LoVo (cell line): ENCODE measurements around the gene TMEM106C.
A peak's percentile ranks its signal among the peaks of the same experiment; 100 is the strongest.
"Not testable (repeated sequence)": the region's sequence is repeated elsewhere in the genome, so short reads cannot be mapped to it uniquely, and the experiment has no call there.

ENCODE experiments used
- DNase-seq: peaks from one replicate; pipeline ENCODE4 v3.0.0-alpha.2; 2016; ENCODE audit warnings: low spot score

The TMEM106C gene

DNA sequence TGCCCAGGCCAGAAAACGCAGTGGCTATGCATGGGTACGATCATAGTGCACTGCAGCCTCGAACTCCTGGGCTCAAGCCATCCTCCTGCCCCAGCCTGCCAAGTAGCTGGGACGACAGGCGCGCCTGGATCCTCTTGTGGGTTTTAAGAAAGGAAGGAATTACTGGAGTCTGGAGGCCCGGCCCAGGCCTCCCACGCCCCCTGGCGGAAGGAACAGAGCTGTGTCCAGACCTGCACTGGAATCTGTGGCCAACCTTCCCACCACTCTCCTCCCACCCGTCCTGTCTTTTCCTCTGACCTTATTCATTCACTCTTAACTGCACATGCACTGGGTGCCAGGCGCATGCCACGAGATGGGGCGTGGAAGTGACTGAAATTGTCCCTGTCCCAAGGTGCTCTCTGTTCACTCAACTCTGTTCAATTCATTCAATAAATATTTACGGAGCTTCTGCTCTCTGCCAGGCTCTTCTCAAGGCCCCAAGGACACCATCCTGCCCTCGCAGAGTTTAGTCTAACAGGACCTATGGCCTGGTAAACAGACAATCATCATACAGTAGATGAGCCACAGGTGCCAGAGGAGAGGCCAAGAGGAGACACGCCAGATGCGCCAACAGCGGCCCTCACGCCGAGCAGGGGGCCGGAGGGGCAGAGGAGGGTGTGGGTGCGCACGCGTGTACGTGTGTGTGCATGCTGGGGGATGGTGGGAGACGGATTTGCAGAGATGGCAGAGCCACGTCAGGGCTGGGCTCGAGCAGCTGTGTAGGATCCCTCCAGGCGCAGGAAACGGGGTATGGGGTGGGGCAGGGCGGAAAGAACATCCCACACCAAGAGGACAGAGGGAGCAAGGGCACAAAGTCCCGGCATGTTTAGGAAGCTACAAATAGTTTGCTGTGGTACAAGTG is 13.7 kb upstream of the TMEM106C start:
- DNase-seq, result peak; percentile 90

DNA sequence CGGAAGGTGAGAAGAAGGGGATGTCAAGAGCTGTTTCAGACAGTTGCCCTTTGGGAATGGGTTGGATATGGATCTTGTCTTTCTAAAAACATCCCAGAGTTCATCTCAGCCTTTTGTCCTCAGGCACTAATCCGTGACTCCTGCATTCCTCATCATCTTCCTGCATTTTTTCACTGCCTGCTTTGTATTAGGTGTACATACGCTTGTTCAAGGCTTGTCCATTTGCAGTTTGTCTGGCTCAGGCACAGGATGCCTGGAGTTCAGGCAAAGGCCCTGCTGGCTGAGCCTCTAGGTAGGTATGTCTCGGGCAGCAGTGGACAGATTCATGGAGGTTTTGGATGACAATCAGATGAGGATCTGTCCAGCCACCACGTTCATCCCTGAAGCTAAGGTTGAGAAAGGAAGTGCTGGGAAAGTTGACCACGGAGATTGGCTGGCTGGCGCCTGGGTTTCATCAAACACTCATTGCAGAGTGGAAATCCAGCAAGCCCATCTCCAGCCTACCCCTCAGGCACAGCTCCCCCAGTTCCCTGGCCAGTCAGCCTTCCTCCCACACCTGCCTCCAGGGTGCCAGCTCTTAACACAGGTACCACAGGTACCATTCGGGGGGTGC is 12.4 kb upstream of the TMEM106C start:
- DNase-seq, result no peak

- peak; percentile 81 for DNase-seq
These were observed 9.3 kb upstream of the TMEM106C start for GRCh38 chr12:47954058-47954457.

- DNase-seq, result peak; percentile 78
These were observed 8.8 kb upstream of the TMEM106C start for GRCh38 chr12:47954467-47955045.

- no peak for DNase-seq
These were observed 8.3 kb upstream of the TMEM106C start for GRCh38 chr12:47955059-47955458.

DNA sequence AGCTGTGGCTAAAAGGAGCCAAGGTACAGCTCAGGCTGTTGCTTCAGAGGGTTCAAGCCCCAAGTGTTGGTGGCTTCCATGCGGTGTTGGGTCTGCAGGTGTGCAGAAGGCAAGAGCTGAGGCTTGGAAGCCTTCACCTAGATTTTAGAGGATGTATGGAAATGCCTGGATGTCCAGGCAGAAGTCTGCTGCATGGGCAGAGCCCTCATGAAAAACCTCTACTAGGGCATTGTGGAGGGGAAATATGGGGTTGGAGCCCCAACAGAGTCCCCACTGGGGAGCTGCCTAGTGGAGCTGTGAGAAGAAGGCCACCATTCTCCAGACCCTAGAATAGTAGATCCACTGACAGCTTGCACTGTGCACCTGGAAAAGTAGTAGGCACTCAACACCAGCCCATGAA is 5.7 kb upstream of the TMEM106C start:
- not testable (repeated sequence) for DNase-seq

DNA sequence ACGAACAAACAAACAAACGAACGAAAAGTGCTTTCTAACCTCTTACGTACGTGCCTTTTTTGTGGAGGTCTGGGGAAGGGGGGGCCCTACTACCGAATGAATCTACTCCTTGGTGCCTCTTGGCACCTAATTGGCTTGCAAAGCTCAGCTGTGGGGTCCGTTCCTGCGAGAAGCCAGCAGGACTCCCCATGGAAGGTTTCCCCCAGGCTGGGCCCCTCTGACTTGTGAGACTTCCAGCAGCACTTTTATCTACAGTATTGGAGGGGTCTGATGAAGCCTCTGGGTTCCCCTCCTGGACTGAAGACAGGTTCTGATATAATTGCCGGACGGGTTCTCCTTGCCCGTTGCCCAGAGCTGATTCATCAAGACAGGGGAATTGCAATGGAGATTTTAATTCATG is 1.2 kb upstream of the TMEM106C start:
- DNase-seq, result no peak

- DNase-seq, result no peak
These were observed 821 bp downstream of the TMEM106C start for GRCh38 chr12:47964106-47964728.

- no peak for DNase-seq
These were observed 2.2 kb downstream of the TMEM106C start for GRCh38 chr12:47965581-47965980.

GRCh38 chr12:47967461-47968321 is 4.3 kb downstream of the TMEM106C start:
- no peak for DNase-seq

DNA sequence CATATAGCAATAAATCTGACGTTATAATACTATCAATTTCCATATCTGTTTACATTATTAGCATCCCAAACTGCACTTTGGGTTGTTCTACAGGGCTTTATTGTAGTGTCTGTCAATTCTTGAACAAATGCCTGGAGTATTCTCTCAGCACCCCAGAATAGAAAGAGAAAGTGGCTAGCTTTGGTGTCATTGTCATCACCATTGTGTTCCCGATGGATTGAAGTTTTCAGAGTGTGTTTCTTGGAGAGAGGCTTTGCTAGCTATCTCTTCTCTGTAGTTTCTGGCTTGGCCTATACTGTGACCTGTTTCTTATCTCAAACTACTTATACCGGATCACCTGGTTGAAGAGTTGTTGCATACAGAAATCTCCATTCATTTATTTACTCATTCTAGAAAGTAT is 6.4 kb downstream of the TMEM106C start:
- no peak for DNase-seq

DNA sequence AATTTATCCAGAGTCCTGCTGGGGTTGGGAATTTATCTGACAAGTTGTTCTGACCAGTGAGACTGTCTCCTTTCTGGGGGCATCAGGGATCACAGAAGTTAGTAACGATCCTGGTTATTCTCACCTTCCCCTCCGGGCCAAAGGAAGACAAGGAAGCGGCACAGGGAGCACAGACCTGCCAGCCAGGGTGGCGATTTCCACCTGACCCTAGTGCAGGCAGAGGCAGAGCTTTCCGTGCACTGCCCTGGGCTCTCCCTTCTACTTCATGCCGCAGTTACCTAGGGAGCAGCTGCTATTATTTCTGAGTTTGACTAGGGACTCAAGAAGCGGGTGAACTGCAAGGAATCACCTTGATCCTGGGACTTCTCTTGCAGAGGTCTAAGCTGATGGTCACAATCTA is 7.4 kb downstream of the TMEM106C start:
- no peak for DNase-seq

DNA sequence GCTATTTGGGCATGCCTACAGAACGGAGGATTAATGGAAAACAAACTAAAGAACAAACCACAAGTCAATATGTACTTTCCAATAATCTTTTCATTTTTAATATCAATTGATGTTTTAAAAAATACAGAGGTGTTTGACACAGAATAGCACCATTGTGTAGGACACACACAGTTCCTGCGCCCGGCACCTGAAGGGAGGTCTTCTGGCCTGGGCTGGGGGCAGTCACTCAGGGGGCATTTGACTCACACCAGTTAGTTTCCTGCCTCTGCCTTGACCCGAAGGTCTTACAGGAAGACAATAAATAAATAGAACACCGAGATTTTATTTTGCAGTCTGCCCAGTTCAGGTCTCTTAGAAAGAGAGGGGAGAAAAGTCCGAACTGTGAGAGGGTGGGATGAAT is 9.5 kb downstream of the TMEM106C start:
- DNase-seq, result no peak

- DNase-seq, result no peak
These were observed 10.5 kb downstream of the TMEM106C start for GRCh38 chr12:47973870-47974269.

GRCh38 chr12:47975036-47975620 is 11.7 kb downstream of the TMEM106C start:
- no peak for DNase-seq

DNA sequence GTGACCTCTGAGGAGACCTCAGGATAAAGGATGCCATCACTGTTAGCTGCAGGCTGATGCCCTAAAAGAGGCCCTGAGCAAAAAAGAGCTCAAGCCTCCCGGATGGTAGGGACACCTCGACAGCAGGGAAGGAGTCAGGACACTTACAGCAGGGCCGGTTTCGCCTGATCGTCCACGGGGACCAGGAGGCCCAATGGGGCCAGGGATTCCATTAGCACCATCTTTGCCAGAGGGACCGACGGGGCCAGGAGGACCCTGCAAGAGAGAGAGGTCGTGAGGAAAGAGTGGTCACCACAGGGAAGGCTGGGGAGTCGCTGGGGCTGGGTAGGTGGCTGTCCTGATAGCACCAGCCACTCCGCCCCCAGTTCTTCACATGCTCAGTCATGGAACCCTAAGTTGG is 12.4 kb downstream of the TMEM106C start:
- no peak for DNase-seq

DNA sequence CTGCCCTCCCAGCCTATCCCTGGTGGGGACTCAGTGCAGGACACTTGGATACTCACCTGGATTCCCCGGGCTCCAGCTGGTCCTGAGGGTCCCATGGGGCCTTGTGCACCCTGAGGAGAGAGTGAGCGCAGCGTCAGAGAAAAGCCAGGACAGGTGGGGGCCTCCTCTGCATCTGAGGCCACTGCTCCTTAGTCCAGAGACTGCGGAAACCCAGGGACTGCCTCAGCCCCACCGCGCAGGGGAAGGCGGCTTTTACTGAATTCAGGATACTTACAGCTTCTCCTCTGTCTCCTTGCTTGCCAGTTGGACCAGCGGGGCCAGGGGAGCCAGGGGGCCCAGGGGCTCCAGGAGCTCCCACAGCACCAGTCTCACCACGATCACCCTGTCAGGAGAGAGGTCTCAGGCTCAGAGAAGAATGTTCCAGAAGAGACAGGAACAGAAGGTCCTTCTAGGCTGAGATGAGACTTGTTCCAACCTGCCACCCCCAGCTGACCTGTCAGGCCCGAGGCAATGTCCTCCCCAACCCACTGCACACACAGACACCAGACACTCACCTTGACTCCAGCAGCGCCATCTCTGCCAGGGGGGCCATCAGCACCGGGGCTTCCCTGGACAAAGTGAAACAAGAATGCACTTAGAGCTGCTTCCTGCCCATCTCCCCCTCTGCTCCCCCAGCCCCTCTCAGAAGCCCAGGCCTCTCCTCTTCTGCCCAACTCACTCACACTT is 13.8 kb downstream of the TMEM106C start:
- no peak for DNase-seq

GRCh38 chr12:47977772-47978597 is 14.6 kb downstream of the TMEM106C start:
- DNase-seq, result no peak

DNA sequence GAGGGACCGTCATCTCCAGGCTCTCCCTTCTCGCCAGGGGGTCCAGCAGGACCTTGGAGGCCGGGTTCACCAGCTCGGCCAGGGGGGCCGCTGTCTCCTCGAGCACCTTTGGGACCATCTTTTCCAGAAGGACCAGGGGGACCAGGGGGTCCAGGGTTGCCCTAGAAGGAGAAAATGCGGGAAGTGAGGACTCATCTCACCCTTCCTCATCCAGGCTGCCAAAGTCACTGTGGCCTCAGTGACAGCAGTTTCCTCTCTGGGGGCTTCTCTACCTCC is 15.1 kb downstream of the TMEM106C start:
- no peak for DNase-seq

GRCh38 chr12:47979166-47979565 is 15.8 kb downstream of the TMEM106C start:
- DNase-seq, result no peak
